A673 (cell line): ENCODE results near the gene PNLIP. TPM values are rescaled to one million over a fixed set of nuclear protein-coding genes. Genes with fewer than 3 reads are reported as not detected.

Experiments used
- BruUV-seq: library from RNA; stranded (reverse); fragments of 400-500 nt; replicated peaks from 2 replicates; lab custom pipeline; 2021; lab: Mats Ljungman, UMichigan
- CTCF ChIA-PET: fragments of 300-600 bp; sonication (Branson Sonifier 250); formaldehyde crosslinking; loops from one replicate; lab custom pipeline; 2022; ENCODE audit warnings: antibody characterized with exemption; lab: Charles Lee
- POLR2A ChIA-PET: fragments of 300-600 bp; sonication (Branson Sonifier 250); formaldehyde crosslinking; loops from one replicate; lab custom pipeline; 2022; ENCODE audit warnings: antibody characterized with exemption; ENCODE audit not compliant: low non-redundant PET; lab: Charles Lee
- DNase-seq: peaks from one replicate; pipeline ENCODE4 v3.0.0-alpha.2; 2015; ENCODE audit warnings: low spot score
- H3K27ac ChIP-seq: fragments of 200-600 bp; sonication (generic); 2 replicates; pipeline ENCODE4 v1.5.1; 2016; ENCODE audit warnings: mixed run types, low read depth, mild to moderate bottlenecking, mixed read lengths, antibody characterized with exemption, low read length; ENCODE audit not compliant: poor library complexity, severe bottlenecking
- H3K27me3 ChIP-seq: fragments of 200-600 bp; sonication (generic); replicated peaks from 2 replicates; pipeline ENCODE4 v1.6.1; 2017; ENCODE audit warnings: mixed run types, low read depth, mild to moderate bottlenecking, mixed read lengths, antibody characterized with exemption, low read length; ENCODE audit not compliant: insufficient read depth, poor library complexity
- H3K36me3 ChIP-seq: fragments of 200-600 bp; sonication (generic); 2 replicates; pipeline ENCODE4 v1.6.1; 2016; ENCODE audit warnings: mixed run types, mild to moderate bottlenecking, mixed read lengths, antibody characterized with exemption, low read length; ENCODE audit not compliant: insufficient read depth, poor library complexity, severe bottlenecking
- H3K4me1 ChIP-seq: fragments of 200-600 bp; sonication (generic); 2 replicates; pipeline ENCODE4 v1.6.1; 2017; ENCODE audit warnings: mixed run types, mild to moderate bottlenecking, mixed read lengths, antibody characterized with exemption, low read length; ENCODE audit not compliant: insufficient read depth, poor library complexity, severe bottlenecking
- H3K4me3 ChIP-seq: fragments of 200-600 bp; sonication (generic); 2 replicates; pipeline ENCODE4 v1.5.1; 2016; ENCODE audit warnings: low read depth, mixed run types, mild to moderate bottlenecking, mixed read lengths, low read length; ENCODE audit not compliant: poor library complexity, severe bottlenecking
- H3K9me3 ChIP-seq: fragments of 200-600 bp; sonication (generic); 2 replicates; pipeline ENCODE4 v1.6.1; 2016; ENCODE audit warnings: mixed run types, low read depth, mild to moderate bottlenecking, mixed read lengths, antibody characterized with exemption, low read length; ENCODE audit not compliant: poor library complexity, severe bottlenecking
- CTCF ChIP-seq: fragments of 300-800, 200-600 bp; sonication (generic); conservative IDR thresholded peaks from 2 replicates; pipeline ENCODE4 v1.5.1; 2017; ENCODE audit warnings: low read depth, mild to moderate bottlenecking, antibody characterized with exemption, low read length, moderate library complexity, mixed read lengths
- EZH2 ChIP-seq: fragments of 200-600 bp; sonication (generic); IDR thresholded peaks from 2 replicates; pipeline ENCODE4 v1.6.1; 2017; ENCODE audit warnings: borderline replicate concordance, low read depth, mild to moderate bottlenecking, mixed read lengths, antibody characterized with exemption, low read length; ENCODE audit not compliant: poor library complexity, severe bottlenecking
- intact Hi-C: fragments of 100-400 bp; cut with micrococcal nuclease; formaldehyde crosslinking; loops from one replicate; pipeline ENCODE4 v1.10.0; 2022; ENCODE audit not compliant: unreplicated experiment
- total RNA-seq: library from RNA; stranded (reverse); gene quantifications from 2 replicates; pipeline ENCODE4 v1.2.3, GENCODE V29; 2021

Gene PNLIP
- total RNA-seq, 1 experiment from 2014 or later: not detected

- Histone ChIP-seq H3K27me3 (no peaks in the 10 kb centered on the region), H3K36me3 (no peaks in the 10 kb centered on the region), H3K4me1 (no peaks in the 10 kb centered on the region), H3K9me3 (no peaks in the 10 kb centered on the region), H3K27ac (no peak overlapping the region), H3K4me3 (no peak overlapping the region)
- TF ChIP-seq CTCF (no peak), EZH2 (no peak)
- intact Hi-C loops: no loop called here
- ChIA-PET CTCF (no interaction called here), POLR2A (no interaction called here)
- DNase-seq: no peak
- BruUV-seq: no TSS peak
Measured at GRCh38 chr10:116597543-116597942, 51.8 kb downstream of the PNLIP start.

GRCh38 chr10:116598329-116598728, 52.6 kb downstream of the PNLIP start:
- intact Hi-C loops: no loop called here
- H3K4me1 ChIP-seq: no peaks in the 10 kb centered on the region
- H3K4me3 ChIP-seq: no peak overlapping the region
- H3K27me3 ChIP-seq: no peaks in the 10 kb centered on the region
- TF ChIP-seq CTCF (no peak), EZH2 (no peak)
- ChIA-PET CTCF (no interaction called here), POLR2A (no interaction called here)
- no TSS peak for BruUV-seq
- H3K36me3 ChIP-seq: no peaks in the 10 kb centered on the region
- H3K27ac ChIP-seq: no peak overlapping the region
- no peaks in the 10 kb centered on the region for H3K9me3 ChIP-seq
- DNase-seq: peak; percentile 24

GRCh38 chr10:116599991-116600390, 54.3 kb downstream of the PNLIP start:
- no peaks in the 10 kb centered on the region for H3K9me3 ChIP-seq
- no peak for DNase-seq
- BruUV-seq: no TSS peak
- no peaks in the 10 kb centered on the region for H3K4me1 ChIP-seq
- POLR2A ChIA-PET: no interaction called here
- no peak overlapping the region for H3K4me3 ChIP-seq
- H3K36me3 ChIP-seq: no peaks in the 10 kb centered on the region
- H3K27ac ChIP-seq: no peak overlapping the region
- intact Hi-C loops: no loop called here
- no peaks in the 10 kb centered on the region for H3K27me3 ChIP-seq
- TF ChIP-seq CTCF (no peak), EZH2 (no peak)
- CTCF ChIA-PET: no interaction called here
